NCI-H146 treated with DMSO at 0.1 percent for 48 hours (cell line): ENCODE data around the gene DCLK2.

ENCODE experiments used
- DNase-seq: peaks from one replicate; lab custom pipeline; 2025; ENCODE audit not compliant: unreplicated experiment; lab: John Stamatoyannopoulos, UW

The DCLK2 gene

DNA sequence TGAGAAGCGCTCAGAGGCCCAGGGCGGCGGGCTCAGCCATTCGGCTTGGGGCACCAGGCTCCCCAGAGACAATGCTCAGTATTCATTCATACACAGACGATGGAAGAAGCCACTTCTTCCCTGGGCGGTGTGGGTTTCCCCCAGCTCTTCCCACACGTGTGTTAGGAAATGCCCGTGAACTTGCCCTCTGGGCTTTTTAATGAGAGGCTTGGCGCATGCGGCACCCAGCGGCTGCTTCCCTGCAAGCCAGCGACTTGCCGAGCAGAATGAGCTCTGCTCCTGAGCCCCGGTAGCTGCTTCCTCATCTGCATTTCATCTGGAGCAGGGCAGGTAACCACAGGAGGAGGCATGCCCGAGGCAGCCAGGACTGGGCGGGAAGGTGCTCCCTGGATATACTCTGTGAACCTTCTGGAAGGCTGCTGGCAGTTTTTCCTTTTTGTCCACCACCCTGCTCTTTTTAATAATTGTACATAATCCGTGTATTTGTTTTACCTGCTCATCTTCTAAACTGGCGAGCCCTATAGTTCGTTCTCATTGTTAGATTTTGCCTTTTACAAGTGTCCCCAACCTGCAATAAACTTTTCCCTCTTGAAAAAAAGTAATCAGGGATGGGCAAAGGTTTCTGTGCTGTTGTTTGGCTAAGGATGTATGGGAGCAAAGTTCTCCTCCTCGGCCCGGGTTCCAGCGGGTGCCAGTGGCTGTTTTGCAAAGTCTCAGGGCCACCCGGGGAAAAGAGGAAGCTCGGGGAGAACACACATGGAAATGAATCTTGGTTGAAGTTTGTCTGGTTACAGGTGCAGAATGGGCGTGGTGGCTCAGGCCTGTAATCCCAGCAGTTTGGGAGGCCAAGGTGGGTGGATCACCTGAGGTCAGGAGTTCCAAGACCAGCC, 178.8 kb downstream of the DCLK2 start:
- DNase-seq, result no peak

DNA sequence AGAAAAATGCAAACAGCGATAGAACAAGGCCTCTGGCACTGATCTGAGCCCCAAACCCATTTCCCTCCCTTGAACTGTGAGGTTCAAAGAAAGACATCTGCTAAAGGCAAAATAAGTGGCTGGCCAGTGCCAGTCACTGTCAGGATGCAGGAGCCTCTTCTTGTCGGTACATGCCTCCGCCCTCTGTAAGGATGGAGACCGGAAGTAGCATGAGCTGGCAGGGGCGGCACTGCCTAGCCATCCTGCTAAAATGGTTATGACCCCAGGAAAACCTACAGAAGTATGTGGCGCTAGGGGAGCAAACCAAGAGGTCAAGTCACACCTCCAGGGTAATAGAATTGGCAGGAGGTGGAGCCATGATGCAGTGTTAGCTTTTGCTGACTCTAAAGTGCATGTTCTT, 180.3 kb downstream of the DCLK2 start:
- DNase-seq, result no peak

DNA sequence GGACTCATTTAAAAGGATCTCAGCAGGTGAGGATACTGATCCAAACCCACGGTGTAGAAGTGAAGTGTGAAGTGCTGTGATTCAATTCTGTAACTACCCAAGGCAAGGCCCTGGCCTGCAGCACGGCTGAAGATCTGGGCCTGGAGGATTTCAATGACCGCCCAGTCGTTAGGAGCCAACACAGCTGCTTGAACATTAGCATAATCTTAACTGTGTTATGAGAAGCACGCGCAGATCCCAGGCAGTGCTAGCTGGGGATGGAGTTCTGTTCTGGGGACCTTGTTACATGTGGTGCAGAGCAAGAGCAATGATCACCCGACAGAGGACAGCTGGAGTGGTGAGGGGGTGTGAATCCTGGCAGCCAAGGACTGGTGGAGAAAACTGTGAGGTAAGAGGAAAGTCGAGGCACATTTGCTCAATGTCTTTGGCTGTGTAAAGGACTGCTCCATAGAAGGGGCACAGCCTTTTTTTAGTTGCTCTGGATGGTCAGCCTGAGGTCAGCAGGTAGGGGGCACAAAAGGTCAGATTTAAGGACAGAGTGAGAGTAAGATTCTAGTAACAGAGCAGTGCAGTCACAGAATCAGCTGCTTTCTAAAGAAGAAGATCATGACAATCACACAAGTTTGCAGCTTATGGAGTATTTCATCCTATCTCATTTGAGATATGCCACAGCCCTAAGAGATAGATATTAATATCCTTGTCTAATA, 181.8 kb downstream of the DCLK2 start:
- no peak for DNase-seq

DNA sequence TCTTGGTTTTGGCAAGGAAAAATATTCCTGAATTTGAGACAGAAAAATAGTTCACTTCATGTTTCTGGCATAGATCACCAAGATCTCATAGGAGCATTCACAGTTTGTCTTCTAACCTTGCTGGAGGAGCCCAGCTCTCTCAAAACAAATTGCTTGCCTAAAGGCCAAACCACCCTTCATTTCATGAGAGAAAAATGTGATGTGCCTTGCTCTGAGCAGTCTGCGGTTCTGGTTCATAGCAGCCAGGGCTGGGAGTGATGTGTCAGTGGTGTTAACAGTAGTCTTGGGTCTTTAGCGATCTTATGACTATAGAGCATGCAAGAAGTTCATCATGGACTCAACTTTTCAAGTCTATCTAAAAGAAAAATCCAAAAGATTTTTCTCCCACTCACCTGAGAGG, 183.3 kb downstream of the DCLK2 start:
- DNase-seq, result no peak

DNA sequence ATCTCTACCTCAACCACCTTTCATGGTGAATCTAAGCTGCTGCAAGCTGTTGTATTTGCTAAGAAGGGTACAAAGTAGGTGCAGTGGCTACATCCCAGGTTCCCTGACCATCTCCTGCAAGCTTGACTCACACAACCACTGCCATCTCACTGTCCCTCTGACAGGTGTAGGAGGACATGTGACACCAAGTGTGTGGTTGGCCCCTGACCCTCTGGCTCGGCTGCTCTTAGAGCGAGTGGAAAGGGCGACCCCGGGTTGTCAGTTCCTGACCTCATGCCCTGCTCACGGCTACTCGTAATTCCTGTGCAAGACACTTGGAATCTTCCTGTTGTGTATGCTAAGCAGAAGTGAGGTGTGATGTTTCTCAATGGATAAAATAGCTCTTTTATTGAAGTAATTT, 184.4 kb downstream of the DCLK2 start:
- DNase-seq, result no peak

DNA sequence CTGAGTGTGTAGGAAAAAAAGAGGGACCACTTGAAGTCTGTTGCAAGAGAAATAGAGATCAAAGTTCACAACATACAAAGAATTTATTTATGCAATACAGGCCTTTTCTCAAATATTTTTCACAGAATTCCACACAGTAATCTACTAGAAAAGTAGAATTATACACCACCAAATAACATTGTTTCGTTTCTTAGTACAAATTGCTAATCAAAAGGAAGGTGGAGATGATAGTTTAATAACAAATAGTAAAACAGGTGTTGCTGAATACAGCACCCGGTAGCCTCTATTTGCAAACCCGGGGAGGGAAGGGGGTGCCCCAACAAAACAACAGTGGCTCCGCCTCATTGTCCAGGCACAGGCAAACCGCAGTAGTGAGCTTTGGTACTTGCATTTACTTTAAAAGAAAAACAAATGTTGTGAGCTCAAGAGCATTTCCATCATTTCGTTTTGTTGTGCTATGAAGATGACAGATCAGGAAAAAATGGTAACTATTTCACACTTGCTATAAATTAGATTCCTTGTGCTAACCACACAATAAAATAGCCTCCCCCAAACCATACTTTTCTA, 186.4 kb downstream of the DCLK2 start:
- no peak for DNase-seq

DNA sequence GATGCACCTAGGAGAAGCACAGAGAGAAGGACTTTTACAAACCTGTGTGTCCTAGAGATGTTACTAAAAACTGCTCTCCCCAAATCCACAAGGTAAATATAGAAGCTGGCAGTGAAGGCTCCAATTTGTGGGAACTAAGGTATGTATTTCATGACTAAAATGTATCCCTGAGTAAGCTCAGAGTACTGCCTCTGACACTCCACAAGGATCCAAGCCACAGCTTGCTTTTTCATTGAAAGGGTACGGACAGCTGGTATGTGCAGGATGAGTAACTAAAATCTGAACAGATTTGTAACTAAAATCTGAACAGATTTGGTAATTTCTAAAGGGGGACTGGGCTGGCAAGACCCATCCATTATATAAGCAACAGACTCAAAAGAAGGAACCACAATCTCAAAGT, 187.6 kb downstream of the DCLK2 start:
- no peak for DNase-seq

DNA sequence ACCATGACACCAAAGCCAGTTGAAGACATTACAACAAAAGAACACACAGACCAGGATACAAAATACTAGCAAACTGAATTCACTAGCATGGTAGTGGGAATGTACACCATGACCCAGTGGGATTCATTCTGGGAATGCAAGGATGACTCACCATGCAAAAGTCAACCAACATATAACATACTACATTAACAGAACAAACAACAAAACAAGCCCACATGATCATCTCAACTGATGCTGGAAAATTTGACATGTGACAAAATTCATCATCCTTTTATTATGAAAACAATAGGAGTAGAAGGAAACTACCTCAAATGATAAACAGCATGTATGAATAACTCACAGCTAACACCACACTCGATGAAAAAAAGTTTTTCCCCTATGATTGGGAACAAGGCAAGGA, 190.2 kb downstream of the DCLK2 start:
- no peak for DNase-seq

DNA sequence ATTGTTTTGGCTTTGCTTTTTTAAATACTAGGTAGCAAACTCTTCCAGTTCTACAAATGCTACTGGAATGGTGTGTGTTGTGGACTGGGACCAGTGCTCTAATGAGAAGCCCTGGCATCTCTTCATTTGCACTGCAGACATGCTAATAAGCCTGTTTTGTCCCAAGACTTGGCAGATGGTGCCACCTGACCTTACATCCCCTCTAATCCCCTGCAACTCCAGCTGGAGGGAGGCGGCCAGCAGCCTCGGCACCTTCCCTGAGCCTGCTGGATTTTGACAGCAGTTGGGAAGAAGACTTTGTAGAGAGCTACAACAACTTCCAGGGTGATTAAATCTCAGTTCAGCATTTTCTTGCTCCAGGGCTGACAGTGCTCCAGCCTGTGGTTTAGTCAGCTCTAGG, 200.0 kb downstream of the DCLK2 start:
- no peak for DNase-seq

DNA sequence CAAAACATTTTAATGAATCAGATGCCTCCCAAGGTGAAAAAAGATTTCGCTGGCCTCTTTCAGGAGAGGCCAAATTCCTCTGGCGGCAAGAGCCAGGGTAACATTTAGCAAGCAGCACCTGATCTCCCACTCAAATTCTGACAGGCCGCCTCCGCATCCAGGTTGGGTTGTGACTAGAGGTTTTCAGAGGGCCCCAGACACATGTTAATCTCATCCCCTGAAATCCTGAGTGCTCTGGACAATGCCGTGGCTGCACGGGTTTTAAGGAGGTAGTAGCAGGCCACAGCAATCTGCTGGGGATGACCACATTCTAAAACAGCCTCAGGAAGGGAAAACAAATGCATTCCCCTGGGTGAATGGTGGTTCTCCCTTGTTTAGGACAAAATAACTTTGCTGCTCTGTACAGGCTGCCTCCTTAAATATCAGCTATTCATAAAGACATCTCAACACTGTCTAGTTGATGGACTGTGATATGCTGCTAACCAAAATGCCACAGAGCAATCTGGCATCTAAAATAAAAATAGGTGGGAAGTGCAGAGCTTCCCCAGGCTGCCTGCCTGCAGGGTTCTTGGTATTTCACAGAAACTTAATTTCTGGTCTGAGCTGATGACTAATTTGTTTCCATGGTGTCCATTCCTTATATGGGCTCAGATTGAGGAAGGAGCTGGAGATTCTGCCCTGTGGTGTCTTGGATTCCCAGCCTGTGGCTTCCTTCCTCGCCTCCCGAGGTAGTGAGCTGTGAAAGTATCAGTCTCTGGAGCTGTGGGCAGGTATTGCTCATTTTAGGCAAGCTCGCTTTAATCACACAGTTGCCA, 202.0 kb downstream of the DCLK2 start:
- no peak for DNase-seq

DNA sequence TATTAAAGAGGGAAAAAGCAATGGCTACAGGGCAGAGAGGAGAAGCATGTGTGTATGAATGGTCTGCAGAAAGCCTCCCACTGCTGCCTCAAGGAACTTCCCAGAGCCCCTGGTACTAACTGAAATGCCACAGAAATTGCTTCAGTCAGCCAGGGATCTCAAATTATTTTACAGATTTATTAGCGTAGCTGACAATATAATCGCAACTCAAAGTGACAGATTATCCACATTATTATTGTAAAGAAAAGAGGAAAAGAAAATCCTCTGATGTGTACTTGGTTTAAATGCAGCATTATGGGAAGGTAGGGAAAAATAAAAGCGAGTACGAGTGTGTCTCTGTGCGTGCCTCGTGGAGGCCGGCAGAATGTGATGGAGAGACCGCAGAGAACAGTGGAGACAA, 202.7 kb downstream of the DCLK2 start:
- no peak for DNase-seq

DNA sequence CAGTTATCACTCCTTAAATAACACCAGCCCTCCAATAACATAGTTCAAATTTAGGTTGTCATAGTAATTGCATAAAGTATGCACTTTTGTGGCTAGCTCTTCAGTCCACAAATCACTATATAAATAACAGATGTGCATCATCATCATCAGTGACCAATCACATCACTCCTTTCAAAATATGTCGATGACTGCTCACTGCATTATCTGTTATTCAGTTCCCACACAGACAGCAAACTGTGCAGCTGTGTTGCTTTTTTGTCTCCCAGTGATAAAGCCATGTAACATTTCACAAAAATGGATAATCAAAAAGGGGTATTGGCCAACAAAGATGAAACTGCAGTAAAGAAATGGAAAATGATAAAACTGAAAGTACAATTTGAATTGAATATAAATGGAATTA, 205.4 kb downstream of the DCLK2 start:
- DNase-seq, result no peak

DNA sequence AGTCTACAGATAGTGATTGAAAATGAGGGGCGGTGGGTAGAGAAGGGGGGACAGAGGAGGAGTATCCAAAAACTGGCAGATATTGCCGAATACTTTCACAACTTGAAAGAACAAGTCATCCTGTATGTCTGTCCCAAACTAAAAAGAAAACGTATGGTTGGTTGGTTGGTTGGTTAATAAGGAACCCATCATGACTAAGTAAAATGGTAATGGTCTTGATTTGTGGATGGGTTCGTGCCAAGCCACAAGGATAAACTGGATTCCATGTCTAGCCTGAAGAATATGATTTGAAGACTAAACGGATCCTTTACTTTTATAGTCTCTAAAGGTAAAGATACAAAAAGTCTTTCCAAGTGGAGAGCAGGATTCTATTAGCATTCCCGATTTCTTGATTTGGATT, 208.4 kb downstream of the DCLK2 start:
- DNase-seq, result no peak

DNA sequence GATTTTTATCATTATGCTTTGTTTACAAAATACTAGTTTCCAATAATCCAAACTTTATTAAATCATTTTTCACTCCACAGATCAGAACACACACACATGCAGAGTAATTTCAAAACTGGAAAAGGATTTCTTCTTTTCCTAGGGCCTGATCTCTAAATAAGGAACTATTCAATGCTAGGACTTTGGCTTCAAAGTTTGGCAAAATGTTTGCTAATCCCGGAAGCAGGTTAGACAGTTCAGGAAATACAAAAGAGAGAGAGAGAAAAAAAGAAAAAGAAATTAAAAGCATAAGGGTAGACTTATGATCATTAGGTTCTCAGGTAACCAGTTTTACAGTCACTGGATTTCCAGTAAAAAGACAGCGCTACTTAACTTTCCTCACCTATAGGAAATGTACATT, 211.0 kb downstream of the DCLK2 start:
- DNase-seq, result no peak

DNA sequence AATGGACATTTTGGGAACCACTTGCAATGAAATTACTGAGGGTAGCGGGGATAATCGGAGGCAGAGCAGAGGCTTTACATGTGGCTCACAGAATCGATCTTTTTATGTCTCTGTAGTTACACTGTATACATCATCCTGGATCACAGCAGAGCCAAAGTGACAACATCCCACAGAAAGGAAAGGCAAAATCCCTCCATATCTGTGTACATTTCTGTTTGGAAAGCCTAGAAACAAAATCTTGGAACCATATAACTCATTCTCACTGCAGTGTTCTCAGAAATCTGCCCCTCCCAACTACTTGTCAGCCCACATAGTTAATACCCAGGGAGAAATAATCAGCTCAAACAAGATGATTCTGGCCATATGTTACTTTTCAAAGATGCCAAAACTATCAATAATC, 211.6 kb downstream of the DCLK2 start:
- no peak for DNase-seq

DNA sequence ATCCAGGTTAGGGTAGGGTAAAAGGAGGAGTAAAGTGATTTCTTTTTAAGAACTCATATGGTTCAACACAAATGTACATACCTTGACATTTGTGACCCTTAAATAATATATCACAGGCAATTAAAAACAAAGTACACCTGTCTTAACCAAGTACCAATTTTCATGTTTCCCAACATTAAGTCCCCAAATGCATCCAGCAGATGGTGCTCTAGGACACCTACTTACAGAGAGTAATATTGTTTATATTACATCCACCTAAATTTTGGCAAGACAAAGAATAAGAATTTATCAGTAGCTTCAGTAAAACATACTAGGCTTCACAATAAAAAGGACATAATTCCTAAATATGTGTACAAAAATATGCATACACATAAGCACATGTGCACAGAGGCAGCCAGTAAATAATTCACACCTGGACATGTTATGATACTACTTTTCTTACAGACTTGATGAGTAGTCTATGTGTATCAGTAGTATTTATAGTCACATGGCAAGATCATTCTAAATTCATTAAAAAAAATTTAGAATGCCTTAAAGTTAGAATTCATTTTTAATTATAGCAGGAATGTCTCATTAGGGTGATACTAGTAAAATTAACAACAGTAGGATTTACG, 219.7 kb downstream of the DCLK2 start:
- peak; percentile 9 for DNase-seq

DNA sequence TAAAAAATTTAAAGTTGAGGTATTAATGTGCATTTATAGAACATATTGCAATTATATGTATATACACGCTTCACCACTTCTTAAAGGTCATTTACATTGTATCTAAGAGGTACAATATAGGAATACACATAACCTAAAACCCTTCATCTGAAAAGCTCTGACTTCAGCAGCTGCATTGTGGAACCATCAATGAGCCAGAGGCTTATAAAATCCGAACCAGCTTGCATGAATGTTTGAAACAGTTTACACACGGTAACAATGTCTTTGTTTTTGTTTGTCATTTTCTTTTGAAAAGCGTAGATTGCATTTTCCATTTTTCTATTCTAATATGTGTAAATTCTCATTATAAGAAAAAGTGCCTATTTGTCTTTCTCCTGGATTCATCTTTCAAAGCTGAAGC, 221.6 kb downstream of the DCLK2 start:
- no peak for DNase-seq

DNA sequence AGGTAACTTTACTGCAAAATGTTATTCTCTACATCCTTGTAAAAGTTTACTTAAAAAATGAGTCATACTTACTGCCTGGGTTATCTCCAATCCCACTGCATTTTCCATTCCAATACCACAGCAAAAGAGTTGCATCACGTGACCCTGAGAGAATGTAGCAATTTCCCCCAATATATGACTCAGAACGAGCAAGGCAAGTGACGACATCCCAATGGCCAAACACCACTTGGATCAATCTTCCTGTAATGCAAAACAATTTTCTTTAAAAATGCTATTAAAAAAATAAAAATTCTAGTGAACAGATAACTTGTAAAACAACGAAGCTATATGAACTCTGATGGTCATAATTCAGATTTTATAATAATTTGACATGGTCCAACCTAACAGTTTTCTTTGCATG, 224.3 kb downstream of the DCLK2 start:
- DNase-seq, result no peak

DNA sequence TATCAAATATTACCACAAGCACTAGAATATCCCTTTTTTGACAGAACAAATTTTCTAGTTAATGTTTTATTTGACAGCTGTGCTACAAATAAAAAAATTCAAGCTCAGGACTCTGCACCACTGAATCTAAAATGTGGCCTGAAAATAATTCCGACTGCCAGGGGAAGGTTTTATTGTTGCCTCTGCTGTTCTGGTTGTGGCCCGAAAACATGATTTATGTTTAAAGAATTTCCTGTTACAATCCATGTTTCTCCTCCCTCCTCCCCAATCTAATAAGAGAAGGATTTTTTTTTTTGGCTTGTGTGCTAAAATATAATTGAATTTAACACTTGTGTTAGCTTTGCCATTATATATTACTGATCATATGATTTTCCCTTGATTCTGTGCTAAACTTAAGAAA, 227.8 kb downstream of the DCLK2 start:
- no peak for DNase-seq

DNA sequence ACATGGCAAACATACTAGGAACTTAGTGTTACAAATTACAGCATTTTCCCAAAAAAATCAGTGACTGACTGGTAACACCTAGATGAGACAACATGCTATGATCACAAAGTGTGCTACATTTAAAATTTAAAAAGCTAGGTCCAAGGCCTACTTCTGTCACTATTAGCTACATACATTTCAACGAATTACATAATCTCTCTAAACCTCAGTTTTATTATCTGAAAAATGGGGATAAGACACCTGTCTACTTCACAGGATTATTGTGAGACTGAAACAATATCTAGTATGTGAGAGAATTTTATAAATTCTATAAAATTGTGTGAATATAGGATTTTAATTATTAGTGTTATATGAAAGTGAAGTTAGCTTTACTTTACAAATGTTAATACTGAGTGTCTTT, 228.5 kb downstream of the DCLK2 start:
- DNase-seq, result no peak
